Adrenal gland (tissue), 5 donors: Measurements from ENCODE around the gene L3MBTL1.

Experiments
- POLR2A ChIP-seq, 2 donors: fragments of 450-650 bp; IDR thresholded peaks; one replicate each; pipeline ENCODE4 v1.6.1; 2017; ENCODE audit warnings: antibody characterized with exemption in 2 of 2, mild to moderate bottlenecking in 2 of 2, moderate library complexity in 1 of 2
- TF ChIP-seq, protein P1 (sequence below), 6 experiments: fragments of 450-650 bp in 4 of 6; fragments of 200-600 bp in 2 of 6; sonication (generic) in 1 of 6; IDR thresholded peaks; 1 replicate in 5 of 6; 2 replicates in 1 of 6; pipeline versions ENCODE4 v1.5.1 to v1.8.0; 2016 to 2021; ENCODE audit warnings: antibody characterized with exemption in 6 of 6, mild to moderate bottlenecking in 2 of 6, moderate library complexity in 1 of 6
- donor health status: DM: no; HTN: no; CAD: no.

DNA sequence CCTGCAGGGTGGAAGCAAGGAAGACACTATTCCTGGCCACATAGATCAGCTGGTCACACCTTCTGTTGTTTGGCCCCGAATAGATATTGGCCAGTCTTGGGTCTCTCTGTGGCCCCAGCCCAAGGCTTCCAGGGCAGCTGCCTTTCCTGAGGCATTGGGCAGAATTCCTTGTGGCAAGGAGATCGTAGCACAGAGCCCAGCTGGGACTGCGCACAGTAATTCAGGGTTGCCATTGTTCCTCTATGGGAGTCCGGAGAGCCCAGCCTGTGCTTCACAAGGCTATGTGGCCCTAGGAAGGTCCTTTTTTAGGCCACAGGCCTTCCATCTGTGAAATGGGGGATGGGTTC lies 58.2 kb downstream of the L3MBTL1 start:
- TF ChIP-seq, protein P1, sequence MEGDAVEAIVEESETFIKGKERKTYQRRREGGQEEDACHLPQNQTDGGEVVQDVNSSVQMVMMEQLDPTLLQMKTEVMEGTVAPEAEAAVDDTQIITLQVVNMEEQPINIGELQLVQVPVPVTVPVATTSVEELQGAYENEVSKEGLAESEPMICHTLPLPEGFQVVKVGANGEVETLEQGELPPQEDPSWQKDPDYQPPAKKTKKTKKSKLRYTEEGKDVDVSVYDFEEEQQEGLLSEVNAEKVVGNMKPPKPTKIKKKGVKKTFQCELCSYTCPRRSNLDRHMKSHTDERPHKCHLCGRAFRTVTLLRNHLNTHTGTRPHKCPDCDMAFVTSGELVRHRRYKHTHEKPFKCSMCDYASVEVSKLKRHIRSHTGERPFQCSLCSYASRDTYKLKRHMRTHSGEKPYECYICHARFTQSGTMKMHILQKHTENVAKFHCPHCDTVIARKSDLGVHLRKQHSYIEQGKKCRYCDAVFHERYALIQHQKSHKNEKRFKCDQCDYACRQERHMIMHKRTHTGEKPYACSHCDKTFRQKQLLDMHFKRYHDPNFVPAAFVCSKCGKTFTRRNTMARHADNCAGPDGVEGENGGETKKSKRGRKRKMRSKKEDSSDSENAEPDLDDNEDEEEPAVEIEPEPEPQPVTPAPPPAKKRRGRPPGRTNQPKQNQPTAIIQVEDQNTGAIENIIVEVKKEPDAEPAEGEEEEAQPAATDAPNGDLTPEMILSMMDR (IDR thresholded peaks at IDR 0.05), result no peak
- no peak for TF ChIP-seq POLR2A (IDR thresholded peaks at IDR 0.05)
